GM10266 (cell line): ENCODE results near the gene BABAM2.

Experiments
- DNase-seq: peaks from one replicate; pipeline ENCODE4 v3.0.0; 2012; ENCODE audit errors: extremely low spot score
- TF ChIP-seq, protein P1 (sequence below): IDR thresholded peaks from 2 replicates; pipeline ENCODE4 v1.5.1; 2012; ENCODE audit warnings: mild to moderate bottlenecking, low read depth; ENCODE audit not compliant: control insufficient read depth, insufficient read depth; ENCODE audit errors: missing control alignments

The BABAM2 gene

GRCh38 chr2:27993402-27993787 is 102.9 kb downstream of the BABAM2 start:
- DNase-seq = no peak
- TF ChIP-seq, protein P1, sequence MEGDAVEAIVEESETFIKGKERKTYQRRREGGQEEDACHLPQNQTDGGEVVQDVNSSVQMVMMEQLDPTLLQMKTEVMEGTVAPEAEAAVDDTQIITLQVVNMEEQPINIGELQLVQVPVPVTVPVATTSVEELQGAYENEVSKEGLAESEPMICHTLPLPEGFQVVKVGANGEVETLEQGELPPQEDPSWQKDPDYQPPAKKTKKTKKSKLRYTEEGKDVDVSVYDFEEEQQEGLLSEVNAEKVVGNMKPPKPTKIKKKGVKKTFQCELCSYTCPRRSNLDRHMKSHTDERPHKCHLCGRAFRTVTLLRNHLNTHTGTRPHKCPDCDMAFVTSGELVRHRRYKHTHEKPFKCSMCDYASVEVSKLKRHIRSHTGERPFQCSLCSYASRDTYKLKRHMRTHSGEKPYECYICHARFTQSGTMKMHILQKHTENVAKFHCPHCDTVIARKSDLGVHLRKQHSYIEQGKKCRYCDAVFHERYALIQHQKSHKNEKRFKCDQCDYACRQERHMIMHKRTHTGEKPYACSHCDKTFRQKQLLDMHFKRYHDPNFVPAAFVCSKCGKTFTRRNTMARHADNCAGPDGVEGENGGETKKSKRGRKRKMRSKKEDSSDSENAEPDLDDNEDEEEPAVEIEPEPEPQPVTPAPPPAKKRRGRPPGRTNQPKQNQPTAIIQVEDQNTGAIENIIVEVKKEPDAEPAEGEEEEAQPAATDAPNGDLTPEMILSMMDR = no peak

GRCh38 chr2:27993950-27994728 is 103.6 kb downstream of the BABAM2 start:
- TF ChIP-seq, protein P1 = no peak
- no peak for DNase-seq

- TF ChIP-seq, protein P1 = no peak
- no peak for DNase-seq
Measured at GRCh38 chr2:27996156-27996922, 105.8 kb downstream of the BABAM2 start.

GRCh38 chr2:28000287-28000686 is 109.8 kb downstream of the BABAM2 start:
- TF ChIP-seq, protein P1 = no peak
- DNase-seq = no peak

DNA sequence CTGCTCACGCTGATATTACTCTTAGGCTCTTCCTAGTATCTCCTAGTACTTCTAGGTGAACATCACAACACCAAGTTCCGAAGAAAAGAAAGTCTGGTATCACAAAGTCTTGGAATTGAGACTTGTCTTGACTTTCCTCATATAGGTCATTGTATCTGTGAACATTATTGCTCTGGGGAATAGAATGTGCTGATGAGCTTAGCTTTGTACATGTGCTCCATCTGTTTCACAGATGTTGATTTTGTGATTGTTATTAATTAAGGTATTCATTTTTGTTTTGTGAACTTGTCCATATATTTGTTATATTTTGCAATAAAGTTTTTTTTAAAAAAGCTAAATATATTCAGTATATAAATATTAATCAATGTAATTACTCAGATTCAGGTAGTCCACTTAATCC is 111.7 kb downstream of the BABAM2 start:
- TF ChIP-seq, protein P1 = no peak
- no peak for DNase-seq

DNA sequence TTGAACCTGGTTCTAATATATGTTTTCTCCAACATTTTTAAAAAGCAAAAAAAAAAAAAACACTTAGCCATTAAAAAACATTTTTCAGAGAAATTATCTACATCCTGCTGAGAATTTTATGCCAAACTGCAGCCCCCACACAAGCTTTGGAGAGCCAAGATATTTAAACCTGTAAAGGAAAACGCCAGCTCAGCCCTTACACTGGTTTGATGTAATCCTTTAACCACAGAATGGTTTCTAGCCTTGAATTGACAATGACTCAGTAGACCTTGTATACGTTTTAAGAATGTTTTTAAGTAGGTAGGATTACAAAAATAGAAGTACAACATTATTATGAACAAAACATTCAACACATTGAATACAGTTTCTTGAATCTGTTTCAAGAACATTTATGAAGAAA is 113.6 kb downstream of the BABAM2 start:
- TF ChIP-seq, protein P1 = no peak
- DNase-seq = no peak

DNA sequence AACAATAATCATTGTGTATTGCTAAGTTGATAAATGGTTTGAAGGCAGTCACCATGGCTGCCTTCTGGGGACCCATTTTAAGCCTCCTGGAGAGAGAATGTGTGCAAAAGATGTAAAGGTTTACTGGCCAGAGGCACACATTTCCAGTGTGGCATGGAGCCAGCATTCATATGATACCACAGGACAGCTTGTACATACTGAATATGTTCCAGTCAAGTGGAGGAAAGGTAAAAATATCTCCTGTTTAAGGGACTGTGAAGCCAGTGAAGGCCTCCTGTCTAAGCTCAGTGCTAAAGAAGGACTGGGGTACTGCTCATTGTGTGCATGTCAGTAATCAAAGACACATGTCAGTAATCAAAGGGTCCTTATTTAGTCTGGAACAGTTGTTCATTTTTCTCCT is 119.2 kb downstream of the BABAM2 start:
- TF ChIP-seq, protein P1 = no peak
- DNase-seq = no peak
